GM18861 (cell line): Measurements from ENCODE around the gene ATP8B3.

Experiments used
- ATAC-seq: cut with Tn5 transposase; IDR thresholded peaks from one replicate; pipeline ENCODE4 v1.9.1; 2021; ENCODE audit not compliant: unreplicated experiment

The ATP8B3 gene

GRCh38 chr19:1811942-1812425, at the start of gene ATP8B3:
TSS of gene ATP8B3 (minus strand) at chr19:1812276. CDS start at chr19:1811736, 540 bp downstream.
- peak; percentile 13 for ATAC-seq

GRCh38 chr19:1861599-1862031, 49.5 kb upstream of the ATP8B3 start:
- ATAC-seq, result no peak

- no peak for ATAC-seq
These were observed 48.9 kb upstream of the ATP8B3 start for GRCh38 chr19:1860821-1861598.

- ATAC-seq, result no peak
These were observed 48.1 kb upstream of the ATP8B3 start for GRCh38 chr19:1860042-1860775.

GRCh38 chr19:1859331-1859781, 47.3 kb upstream of the ATP8B3 start:
- ATAC-seq, result no peak

- no peak for ATAC-seq
These were observed 46.5 kb upstream of the ATP8B3 start for GRCh38 chr19:1858412-1859081.

GRCh38 chr19:1857648-1858326, 45.7 kb upstream of the ATP8B3 start:
- ATAC-seq, result no peak

GRCh38 chr19:1856698-1857603, 44.9 kb upstream of the ATP8B3 start:
- ATAC-seq, result no peak

GRCh38 chr19:1856345-1856697, 44.2 kb upstream of the ATP8B3 start:
- ATAC-seq, result no peak

- peak; percentile 0 for ATAC-seq
These were observed 43.8 kb upstream of the ATP8B3 start for GRCh38 chr19:1855828-1856255.

GRCh38 chr19:1855040-1855827, 43.2 kb upstream of the ATP8B3 start:
- ATAC-seq, result peak; percentile 44

- no peak for ATAC-seq
These were observed 42.5 kb upstream of the ATP8B3 start for GRCh38 chr19:1854542-1855039.

GRCh38 chr19:1854039-1854541, 42.0 kb upstream of the ATP8B3 start:
- no peak for ATAC-seq

GRCh38 chr19:1853295-1854038, 41.4 kb upstream of the ATP8B3 start:
- ATAC-seq, result no peak

- ATAC-seq, result no peak
These were observed 40.6 kb upstream of the ATP8B3 start for GRCh38 chr19:1852581-1853128.

GRCh38 chr19:1851654-1852580, 39.8 kb upstream of the ATP8B3 start:
- ATAC-seq, result no peak
